GM18873 (cell line): ENCODE results near the gene HES2.
"Not testable (repeated sequence)": the region's sequence is repeated elsewhere in the genome, so short reads cannot be mapped to it uniquely, and the experiment has no call there.

Experiments
- ATAC-seq: cut with Tn5 transposase; IDR thresholded peaks from one replicate; pipeline ENCODE4 v1.9.1; 2021; ENCODE audit warnings: mild to moderate bottlenecking, moderate library complexity, moderate number of reproducible peaks; ENCODE audit not compliant: unreplicated experiment, low FRiP score

Gene HES2

GRCh38 chr1:6392809-6393399 is 26.8 kb downstream of the HES2 start:
- peak; percentile 56 for ATAC-seq

- ATAC-seq = no peak
Observed at GRCh38 chr1:6391951-6392808, 27.5 kb downstream of the HES2 start.

- no peak for ATAC-seq
Observed at GRCh38 chr1:6389971-6390370, 29.7 kb downstream of the HES2 start.

- no peak for ATAC-seq
Observed at GRCh38 chr1:6386371-6386949, 33.3 kb downstream of the HES2 start.

GRCh38 chr1:6385488-6386191 is 34.1 kb downstream of the HES2 start:
- no peak for ATAC-seq

- no peak for ATAC-seq
Observed at GRCh38 chr1:6384962-6385361, 34.8 kb downstream of the HES2 start.

- no peak for ATAC-seq
Observed at GRCh38 chr1:6384135-6384534, 35.6 kb downstream of the HES2 start.

GRCh38 chr1:6380037-6380436 is 39.7 kb downstream of the HES2 start:
- ATAC-seq = no peak

GRCh38 chr1:6378096-6378746 is 41.5 kb downstream of the HES2 start:
- ATAC-seq = no peak

GRCh38 chr1:6373961-6374720 is 45.6 kb downstream of the HES2 start:
- no peak for ATAC-seq

- not testable (repeated sequence) for ATAC-seq
Observed at GRCh38 chr1:6372236-6372635, 47.5 kb downstream of the HES2 start.

- ATAC-seq = no peak
Observed at GRCh38 chr1:6370006-6370405, 49.7 kb downstream of the HES2 start.

- no peak for ATAC-seq
Observed at GRCh38 chr1:6367381-6368012, 52.2 kb downstream of the HES2 start.

- no peak for ATAC-seq
Observed at GRCh38 chr1:6365047-6365446, 54.7 kb downstream of the HES2 start.

- not testable (repeated sequence) for ATAC-seq
Observed at GRCh38 chr1:6363085-6363884, 56.4 kb downstream of the HES2 start.
